IMR-90 (cell line): ENCODE results near the gene TJAP1.

ENCODE experiments used
- BHLHE40 ChIP-seq: fragments of 150-350 bp; IDR thresholded peaks from 2 replicates; pipeline ENCODE4 v1.6.1; 2016; ENCODE audit warnings: mild to moderate bottlenecking, low read depth, low read length
- CTCF ChIP-seq: conservative IDR thresholded peaks from 2 replicates; pipeline ENCODE4 v1.5.1; 2012; ENCODE audit warnings: mild to moderate bottlenecking, low read depth, low read length, improper control_type of control experiment
- NFE2L2 ChIP-seq: fragments of 150-350 bp; IDR thresholded peaks from 2 replicates; pipeline ENCODE4 v1.6.1; 2016; ENCODE audit warnings: low read depth, mild to moderate bottlenecking, low read length

- TF ChIP-seq CTCF (no peak), NFE2L2 (no peak), BHLHE40 (no peak)
Observed at GRCh38 chr6:43451939-43452338, 25.4 kb upstream of the TJAP1 start.
